Stimulated activated CD4-positive, alpha-beta T cell treated with anti-CD3 and anti-CD28 coated beads, Interleukin-12 subunit alpha, Interleukin-12 subunit beta, amount 100 ng/mL, for 24 hours (primary cell): ENCODE data around the gene PDHA2.
"Not testable (repeated sequence)": the region's sequence is repeated elsewhere in the genome, so short reads cannot be mapped to it uniquely, and the experiment has no call there.

Experiments used
- DNase-seq, 2 experiments: peaks; one replicate each; pipeline ENCODE4 v3.0.0-alpha.2; 2020; ENCODE audit warnings: low read depth in 2 of 2

PDHA2 gene

DNA sequence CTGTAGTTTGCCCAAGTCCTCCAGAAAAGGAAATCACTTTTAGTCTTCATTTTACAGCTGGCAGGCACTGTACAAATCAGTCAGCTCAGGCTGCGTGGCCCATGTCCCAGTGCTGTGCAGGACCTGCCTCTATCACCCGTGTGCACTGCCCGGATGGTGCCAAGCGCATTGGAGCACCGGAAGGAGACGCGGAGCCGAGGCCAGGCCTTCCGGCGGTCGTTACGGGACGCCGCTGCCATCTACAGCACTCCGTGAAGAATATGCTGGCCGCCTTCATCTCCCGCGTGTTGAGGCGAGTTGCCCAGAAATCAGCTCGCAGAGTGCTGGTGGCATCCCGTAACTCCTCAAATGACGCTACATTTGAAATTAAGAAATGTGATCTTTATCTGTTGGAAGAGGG is at the start of gene PDHA2:
Gene PDHA2 (plus strand): TSS at position 203 of the 400 bp plus-strand sequence. CDS start 58 bp downstream, at position 261.
- DNase-seq = no peak

DNA sequence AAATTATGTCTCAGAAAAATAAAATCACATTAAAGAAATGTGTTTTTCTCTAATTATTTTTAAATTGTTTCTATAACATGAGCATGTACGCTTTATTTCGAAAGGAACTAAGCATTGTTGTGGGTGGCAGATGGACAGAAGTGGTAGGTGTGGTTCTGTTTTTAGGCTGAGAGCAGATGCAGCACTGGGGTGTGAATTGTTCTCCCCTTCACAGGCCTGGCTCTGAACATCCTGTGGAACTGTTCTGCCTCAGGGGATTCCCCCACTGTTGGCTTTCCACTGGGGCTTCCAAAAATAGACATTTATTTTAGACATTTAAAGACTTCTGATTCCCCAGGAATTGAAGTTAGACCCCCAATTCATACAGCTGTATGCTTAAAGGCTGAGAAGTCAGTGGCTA is 41.9 kb upstream of the PDHA2 start:
- DNase-seq = no peak

DNA sequence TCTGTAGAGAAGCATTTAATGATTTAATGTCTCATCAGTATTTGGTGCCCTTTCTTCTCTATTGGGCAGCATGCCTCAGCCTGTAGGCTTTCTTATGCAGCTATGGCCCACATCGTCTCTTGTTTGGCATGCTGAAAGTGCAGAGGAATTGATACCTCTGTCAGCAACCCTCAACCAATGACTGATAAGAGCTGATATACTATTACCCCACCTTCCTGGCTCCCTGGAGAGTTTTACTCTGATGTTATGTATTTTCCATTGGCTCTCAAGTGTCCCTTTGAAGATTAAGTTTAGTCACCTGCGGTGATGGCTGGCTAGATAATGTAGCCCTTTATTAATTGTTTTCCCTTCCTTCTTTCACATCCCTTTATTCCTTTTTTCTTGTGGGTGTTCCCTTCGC is 41.2 kb upstream of the PDHA2 start:
- DNase-seq = no peak

DNA sequence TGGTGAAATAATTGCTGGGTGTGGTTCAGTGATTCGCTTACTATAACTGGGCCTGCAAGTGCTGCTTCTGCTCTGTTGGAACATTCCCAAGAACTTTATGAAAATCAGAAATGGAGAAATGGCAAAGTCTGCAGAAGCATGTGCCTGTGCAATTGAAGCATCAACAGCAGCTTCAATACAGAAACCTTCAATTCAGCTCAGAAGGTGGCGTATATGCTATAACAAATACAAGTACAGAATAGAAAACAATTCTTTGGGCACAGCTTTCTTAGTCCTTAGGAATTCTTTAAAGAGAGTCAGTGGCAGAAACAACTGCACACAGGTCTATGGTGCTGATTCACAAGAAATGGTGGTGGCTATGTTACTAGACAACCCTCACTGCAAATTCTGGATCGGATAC is 18.0 kb upstream of the PDHA2 start:
- DNase-seq = no peak

DNA sequence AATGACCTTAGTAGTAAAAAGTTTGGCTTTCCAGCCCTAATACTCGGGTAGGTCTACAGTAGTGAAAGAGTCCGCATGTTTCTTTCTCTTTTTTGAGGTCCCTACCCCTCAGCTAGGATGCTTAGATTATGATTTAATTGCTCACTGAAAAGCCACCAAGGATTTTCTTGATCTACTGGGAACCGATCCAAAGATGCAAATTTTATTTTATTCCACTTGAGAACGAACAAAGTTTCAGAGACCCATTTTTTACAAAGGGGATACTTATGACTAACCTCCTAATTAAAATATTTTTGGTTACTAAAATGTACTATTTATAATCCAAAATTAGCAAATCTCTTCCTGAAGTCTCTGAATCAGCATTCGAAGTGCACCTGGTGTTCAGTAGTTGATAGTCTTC is 14.3 kb upstream of the PDHA2 start:
- DNase-seq = no peak

DNA sequence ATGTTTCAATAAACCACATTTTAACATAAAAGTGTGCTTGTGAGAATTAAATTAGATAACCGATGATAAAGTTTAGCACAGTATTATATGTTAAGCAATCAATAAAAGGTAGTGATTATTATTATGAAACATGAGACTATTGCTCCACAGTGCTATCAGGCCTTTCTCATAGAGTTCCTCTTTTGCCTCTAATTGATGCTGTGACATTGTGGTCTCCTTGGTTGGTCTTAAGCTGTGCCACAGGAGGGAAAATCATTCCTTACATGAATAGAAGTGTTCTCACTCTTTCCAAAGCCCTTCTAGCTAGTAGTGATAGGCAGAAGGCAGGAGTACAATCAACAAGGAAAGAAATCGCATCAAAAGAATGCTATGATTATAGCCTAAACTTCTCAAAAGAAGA is 9.2 kb upstream of the PDHA2 start:
- no peak for DNase-seq

DNA sequence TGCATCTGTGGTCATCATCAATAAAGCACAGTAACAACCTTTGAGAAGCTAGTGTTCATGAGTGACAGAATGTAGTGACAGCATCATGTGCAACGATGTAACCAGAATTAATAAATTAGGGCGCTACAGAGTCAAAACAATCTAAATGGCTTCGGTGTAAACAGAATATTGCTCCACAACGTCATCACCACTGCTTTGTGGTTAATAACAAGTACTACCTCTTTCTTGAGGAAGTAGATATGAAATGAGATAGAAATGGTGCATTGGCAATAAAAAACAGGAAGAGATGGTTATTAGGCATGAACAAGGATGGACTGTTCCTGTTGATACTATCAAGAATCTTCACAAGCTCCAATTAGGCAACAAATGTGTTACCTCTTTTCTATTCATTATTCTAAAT is 8.7 kb upstream of the PDHA2 start:
- DNase-seq = no peak

DNA sequence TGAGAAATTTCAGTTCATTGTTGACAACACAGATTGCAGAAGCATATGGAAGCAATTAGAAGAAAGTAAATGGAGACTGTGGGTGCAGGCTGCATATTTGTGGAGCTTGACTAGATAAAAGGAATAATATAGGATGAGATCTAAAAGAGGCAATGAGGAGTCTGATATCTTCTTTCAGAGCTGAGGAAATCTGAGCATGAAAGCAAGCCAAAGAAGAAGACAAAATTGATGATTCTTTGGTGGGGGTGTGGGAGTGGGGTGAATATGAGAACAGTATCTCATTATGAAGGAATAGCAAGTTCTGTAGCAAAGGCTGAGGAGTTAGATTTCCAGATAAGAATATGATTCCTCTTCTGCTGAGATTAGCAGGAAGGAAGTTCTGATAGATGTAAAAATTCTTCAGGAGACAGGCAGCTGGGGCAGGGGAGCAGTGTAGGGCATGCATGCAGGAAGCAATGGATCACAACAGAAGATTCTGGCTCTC is 6.1 kb upstream of the PDHA2 start:
- DNase-seq = no peak

DNA sequence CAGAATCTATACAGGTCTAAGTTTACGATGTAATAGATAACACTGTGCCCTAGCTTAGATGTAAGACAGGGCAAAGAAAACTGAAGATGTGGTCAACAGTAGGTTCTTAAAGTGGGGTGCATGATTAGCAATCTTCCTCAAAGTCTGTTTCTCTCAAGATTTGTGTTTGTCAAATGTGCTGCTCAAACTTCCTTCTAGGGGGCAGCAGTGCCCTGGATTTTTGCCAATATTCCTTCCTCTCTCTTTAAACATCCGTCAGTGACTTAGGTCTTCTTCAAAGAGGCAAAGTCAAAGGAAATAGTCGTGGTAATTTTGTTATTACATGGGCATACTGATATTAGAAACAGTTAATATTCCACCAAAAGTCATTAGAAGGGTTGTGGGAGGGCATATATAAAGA is 4.2 kb upstream of the PDHA2 start:
- DNase-seq = no peak

DNA sequence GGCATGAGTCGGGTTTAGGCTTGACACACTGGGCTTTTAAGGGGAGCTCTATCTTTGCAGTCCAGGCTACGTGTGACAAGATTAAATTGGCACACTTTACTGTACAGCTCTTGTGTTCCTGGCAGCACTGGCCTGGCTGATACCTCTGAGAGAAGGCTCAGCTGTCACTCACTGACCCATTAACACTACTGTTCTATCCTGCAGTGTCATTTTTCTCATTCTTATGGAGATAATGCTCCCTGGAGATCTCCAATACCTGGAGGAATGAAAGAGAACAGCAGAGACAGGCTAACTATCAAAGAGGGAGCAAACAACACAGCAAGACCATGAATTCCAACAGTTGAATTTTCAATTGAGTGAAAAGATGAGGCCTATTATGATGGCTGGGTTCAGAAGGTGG is 1.7 kb upstream of the PDHA2 start:
- no peak for DNase-seq

DNA sequence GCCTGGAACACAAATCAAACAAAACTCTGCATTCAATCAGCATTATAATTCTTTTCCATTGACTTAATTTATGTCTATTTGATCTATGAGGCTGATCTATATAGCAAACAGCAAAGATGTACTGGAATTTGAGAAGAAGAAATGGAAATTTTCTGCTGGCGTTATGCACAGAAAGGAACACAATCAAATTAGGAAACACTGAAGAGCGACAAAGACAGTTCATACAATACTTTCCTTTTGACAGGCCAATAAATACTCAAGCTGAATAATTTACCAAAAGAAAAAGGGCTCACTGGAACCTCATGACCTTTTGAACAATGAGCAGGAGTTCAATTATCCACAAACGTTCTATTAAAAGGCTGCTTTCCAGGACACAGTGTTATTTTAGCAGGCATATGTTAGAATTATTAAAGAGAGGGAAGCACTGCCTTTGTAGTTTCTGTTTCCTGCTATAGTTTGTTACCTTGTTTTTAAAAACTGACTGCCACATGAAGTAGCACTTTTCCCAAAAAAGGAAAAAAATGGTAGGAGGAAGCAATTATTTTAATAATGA is 8.1 kb downstream of the PDHA2 start:
- DNase-seq = no peak

DNA sequence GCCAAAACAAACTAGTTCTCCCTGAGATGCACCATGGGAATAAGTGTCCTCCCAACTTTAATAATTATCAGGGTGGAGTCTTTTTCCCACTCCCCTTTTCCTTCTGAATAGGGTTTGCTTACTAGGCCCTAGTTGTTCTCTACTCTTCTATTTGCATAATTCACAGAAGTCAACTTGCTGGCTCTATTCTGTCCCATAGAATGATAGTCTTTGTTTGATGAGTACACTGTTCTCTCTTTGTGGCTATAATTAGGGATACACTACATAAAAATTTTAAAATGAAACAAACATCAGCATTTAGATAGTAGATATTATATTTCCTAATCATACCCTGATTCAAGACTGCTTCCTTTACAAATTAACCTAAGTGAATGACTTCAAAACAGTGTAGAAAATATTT is 10.3 kb downstream of the PDHA2 start:
- DNase-seq = no peak

DNA sequence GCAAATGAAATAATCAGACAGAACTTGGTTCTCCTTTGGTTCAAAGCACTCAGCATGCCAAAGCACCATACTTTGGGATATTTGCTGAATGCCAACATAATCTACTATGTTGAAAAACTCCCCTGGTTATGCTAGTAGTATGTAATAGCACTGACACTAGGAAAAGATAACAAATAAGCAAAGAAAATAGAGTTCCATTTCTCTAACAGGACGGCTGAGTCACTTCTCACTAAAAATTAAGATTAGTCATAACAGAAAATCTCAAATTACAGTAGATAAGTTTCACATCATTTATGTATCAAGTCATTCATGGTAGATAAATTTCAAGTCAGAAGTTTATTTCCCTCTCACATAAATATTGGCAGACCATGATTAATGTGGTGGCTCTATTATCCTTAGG is 17.9 kb downstream of the PDHA2 start:
- DNase-seq = no peak

DNA sequence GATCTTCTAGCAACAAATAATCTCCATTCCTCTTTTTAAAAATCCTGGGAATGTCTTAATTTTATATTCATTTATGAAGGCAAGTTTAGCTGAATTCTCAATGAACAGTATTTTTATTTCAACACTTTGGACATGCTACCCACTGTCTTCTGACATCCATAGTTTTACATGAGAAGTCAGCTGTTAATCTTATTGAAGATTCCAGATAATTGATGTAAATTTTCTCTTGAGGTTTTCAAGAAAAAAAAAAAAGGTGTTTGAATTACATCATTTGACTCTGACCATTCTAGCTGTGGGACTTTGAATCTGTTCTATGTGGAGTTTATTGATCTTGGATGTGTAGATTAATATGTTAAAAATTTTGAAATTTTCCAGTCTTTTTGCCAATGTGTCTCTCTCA is 28.0 kb downstream of the PDHA2 start:
- DNase-seq = no peak

DNA sequence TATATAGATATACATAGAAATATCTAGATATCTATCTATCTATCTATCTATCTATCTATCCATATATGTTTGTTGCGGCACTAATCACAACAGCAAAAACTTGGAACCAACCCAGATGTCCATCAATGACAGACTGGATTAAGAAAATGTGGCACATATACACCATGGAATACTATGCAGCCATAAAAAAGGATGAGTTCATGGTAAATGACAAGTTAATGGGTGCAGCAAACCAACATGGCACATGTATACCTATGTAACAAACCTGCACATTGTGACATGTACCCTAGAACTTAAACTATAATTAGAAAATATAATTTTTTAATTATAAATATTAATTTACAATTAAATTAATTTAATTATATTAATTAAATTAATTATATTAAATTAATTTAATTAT is 29.5 kb downstream of the PDHA2 start:
- DNase-seq = not testable (repeated sequence)

DNA sequence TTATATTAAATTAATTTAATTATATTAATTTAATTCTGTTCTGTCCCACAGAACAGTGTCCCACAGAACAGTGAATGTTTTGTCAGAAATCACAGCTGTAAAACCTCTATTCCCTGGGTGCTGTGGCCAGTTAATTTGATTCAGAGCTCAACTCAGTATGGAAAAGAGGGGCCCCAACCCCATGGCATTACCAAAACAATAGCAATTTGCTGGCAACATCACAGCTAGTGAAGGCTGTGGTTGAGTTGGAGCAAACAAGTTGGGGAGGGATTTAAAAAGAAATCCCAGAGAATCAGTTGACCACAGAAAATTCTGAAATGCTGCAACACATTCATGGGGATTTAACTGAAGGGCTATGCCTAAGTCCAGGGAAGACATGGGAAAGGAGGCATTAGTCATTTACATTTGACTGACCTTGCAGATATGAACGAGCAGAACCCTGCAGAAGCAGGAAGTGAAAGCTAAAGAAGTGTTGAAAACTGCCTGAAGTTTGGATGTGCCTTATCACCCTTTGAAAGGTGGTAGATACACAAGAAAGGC is 30.1 kb downstream of the PDHA2 start:
- DNase-seq = no peak

DNA sequence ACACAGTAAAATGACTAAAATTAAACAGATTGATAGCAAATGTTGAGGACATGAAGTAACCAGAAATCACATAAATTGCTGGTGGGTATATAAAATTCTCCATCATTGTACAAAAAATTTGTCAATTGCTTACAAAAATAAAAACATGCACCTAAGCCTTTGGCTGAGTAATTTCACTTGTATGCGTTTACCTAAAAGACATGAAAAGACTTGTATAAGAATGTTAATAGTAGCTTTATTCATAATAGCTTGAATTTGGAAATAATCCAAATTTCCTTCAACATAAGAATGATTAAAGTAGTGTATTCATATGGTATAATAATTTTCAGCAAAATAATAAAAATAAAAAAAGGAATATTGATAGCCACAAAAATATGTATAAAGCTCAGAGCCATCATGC is 37.7 kb downstream of the PDHA2 start:
- DNase-seq = no peak

DNA sequence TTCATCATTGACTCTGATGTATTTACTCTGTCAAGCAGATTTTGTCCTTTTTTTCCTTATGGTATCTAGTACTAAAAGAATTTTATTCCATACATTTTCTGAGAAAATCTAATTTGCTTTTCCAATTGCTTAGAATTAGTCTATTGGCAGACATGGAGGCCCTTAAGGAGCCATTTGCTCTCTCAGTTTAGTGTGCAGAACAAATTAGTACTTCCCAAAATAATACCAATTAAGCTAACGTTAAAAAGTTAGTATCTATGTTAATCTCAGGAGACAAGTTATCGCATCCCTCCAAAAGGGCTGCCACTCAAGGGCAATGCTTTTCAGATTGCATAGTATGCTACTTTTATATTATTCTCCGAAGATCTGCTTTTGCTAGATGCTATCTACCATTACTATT is 47.7 kb downstream of the PDHA2 start:
- DNase-seq = no peak

DNA sequence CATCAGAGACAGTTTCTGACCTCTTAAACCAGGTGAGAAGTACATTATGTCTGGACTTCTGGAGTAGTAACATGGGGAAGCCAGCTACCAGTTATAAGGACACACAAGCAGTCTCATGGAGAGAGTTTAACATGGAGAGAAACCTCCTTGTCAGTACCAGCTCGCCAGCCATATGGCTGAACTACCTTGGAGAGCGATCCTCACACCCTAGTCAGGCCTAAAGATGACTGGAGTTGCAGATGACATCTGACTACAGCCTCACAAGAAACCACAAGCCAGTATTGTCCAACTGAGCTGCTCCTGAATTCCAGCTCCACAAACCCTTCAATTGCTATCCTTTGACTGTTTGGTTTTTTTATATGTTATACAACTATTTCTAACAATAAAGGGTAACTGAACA is 49.8 kb downstream of the PDHA2 start:
- DNase-seq = no peak
